NCI-H1436 (cell line): ENCODE measurements around the gene CCT6B.

Experiments
- DNase-seq: peaks from one replicate; lab custom pipeline; 2025; lab: John Stamatoyannopoulos, UW

CCT6B gene

DNA sequence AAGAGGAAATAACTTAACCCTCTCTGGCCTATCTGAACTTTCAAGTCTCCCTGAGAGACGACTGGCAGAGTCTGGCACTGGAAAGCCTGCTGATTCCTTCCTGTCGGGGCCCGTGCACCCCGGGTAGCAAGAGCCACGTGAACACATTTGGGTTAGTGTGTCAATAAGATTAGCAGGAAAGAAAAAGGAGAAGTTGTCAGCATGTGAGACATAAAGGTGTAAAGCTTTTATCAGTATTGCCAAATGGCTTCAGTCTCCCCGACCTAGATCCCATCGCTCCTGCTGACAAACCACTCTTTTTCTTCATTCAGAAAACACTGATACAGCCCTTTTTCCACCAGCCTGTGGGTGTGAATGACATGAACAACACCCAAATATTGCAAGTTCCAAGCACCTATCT lies 74.4 kb downstream of the CCT6B start:
- DNase-seq = no peak

DNA sequence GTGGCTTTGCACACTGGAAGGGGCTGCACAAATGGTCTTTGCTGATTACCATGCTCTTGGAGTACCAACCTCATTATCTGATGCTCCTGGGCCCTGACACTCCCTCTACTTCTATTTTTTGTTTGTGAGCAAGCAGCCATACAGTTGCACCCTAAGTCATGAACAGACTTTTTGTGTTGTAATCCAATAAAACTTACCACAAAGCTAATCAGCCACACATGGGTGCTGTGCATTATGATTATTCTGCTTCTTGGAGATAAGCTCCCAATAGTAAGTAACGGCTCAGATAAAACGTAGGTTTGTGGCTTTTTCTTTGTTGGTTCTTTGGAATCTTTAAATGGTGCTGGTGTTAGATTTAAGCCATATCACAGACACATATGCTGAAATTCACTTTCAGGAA lies 76.2 kb downstream of the CCT6B start:
- DNase-seq = no peak

DNA sequence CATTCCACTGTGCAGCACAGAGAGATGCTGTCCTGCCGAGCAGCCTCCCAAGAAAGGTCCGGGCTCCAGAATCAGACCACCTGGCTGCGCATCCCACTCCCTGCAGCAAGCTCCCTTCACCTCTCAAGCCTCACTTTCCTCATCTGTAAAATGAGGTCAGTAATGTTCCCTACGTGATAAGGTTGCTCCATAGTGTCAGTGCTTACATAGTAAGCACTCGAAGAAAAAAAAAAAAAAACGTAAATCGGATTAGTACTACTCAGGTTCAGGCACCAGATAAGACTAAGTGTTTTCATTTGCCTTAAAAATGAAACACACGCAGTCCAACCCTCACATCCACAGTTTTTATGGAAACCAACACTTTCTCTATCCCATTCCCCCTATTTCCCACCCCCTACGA lies 76.7 kb downstream of the CCT6B start:
- DNase-seq = no peak

DNA sequence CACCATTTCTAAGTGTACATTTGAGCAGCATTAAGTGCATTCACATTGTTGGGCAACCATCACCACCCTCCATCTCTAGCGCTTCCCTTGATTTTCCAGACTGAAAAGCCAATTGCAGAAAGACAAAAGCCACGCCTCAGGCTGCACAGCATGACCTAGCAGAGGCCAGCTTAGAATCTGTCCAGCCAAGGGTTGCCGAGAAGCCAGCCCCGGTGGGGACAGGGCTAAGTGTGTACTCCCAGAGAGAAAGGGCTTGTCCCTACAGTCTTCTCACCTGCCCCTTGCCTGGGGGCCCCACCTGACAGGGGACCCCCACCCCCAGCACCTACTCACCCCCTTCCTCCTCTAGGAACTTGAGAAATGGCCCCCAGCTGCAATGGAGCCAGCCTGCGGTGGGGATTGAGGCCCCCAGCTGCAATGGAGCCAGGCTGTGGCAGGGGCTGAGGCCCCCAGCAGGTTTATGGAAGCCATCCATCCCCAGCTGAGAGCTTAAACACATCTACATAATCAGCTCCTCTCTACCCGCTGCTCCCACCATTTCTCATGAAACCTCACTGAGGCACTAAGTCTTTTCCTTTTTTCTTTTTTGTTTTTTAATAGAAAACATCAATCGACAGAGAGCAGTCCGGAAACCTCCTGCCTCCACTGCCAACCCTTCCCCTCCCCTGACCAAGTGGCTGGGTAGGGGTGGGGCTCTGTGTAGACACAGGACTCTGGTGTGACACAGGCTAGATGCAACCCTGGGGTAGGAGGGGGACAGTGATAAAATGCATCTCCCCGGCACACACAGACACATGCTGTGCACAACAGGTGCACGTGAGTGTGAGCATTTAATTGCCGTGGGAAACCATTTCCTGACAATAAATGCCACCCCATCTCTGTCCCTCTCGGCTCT lies 77.9 kb downstream of the CCT6B start:
- no peak for DNase-seq

DNA sequence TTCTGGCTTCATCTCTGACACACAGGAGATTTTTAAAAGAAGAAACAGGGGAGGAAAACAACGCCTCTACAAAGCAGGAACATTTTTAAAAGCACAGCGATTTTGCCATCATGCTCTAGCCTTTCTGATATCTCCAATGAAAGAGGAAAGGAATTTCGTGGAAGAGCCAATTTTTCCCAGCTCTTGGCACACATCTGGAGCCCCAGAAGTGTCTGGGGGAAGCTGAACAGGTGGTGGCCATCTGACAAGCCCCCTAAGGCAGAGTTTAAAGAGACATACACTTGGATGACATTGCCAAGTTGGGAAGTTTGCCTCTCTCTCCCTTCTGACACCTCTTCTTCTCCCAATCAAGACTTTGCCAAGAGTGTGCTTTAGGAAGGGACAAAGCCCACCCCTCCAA lies 82.1 kb downstream of the CCT6B start:
- DNase-seq = no peak
